Fibroblast of lung (primary cell): Measurements from ENCODE around the gene BPIFB3. TPM values are rescaled to one million over a fixed set of nuclear protein-coding genes. Genes with fewer than 3 reads are reported as not detected.
"Not testable (repeated sequence)": the region's sequence is repeated elsewhere in the genome, so short reads cannot be mapped to it uniquely, and the experiment has no call there.

Source experiments
- DNase-seq, 2 donors: peaks; one replicate each; pipeline versions ENCODE4 v3.0.0 to v3.0.0-alpha.2; 2010; ENCODE audit warnings: low read depth in 2 of 2
- H2AFZ ChIP-seq: 2 replicates; pipeline ENCODE4 v1.5.1; 2012; ENCODE audit warnings: low read length, control low read depth, inconsistent platforms
- H3K27ac ChIP-seq: 2 replicates; pipeline ENCODE4 v1.5.1; 2011; ENCODE audit warnings: low read length, control low read depth; ENCODE audit not compliant: insufficient read depth
- H3K27me3 ChIP-seq: 2 replicates; pipeline ENCODE4 v1.5.1; 2011; ENCODE audit warnings: mild to moderate bottlenecking, low read length; ENCODE audit not compliant: control insufficient read depth, insufficient read depth
- H3K36me3 ChIP-seq: 2 replicates; pipeline ENCODE4 v1.5.1; 2011; ENCODE audit warnings: low read length; ENCODE audit not compliant: control insufficient read depth, insufficient read depth
- H3K4me1 ChIP-seq: 2 replicates; pipeline ENCODE4 v1.5.1; 2011; ENCODE audit warnings: low read length; ENCODE audit not compliant: control insufficient read depth, insufficient read depth; ENCODE audit errors: extremely low read depth
- H3K4me2 ChIP-seq: 2 replicates; pipeline ENCODE4 v1.5.1; 2011; ENCODE audit warnings: low read length, control low read depth; ENCODE audit not compliant: insufficient read depth; ENCODE audit errors: extremely low read depth
- H3K4me3 ChIP-seq, 4 experiments: fragments of 200-600 bp in 1 of 4; sonication (generic) in 1 of 4; replicated peaks in 1 of 4; 2 replicates each; pipeline ENCODE4 v1.5.1; 2011 to 2016; ENCODE audit warnings: low read length in 4 of 4, low read depth in 3 of 4, mild to moderate bottlenecking in 3 of 4, control low read depth in 2 of 4, inconsistent platforms in 1 of 4, mixed read lengths in 1 of 4; ENCODE audit not compliant: insufficient read depth in 1 of 4; ENCODE audit errors: control extremely low read depth in 1 of 4
- H3K79me2 ChIP-seq: 2 replicates; pipeline ENCODE4 v1.5.1; 2012; ENCODE audit warnings: mild to moderate bottlenecking, low read length, inconsistent platforms; ENCODE audit not compliant: control insufficient read depth, insufficient read depth
- H3K9ac ChIP-seq: 2 replicates; pipeline ENCODE4 v1.5.1; 2011; ENCODE audit warnings: mild to moderate bottlenecking, low read length, control low read depth; ENCODE audit not compliant: insufficient read depth
- H3K9me3 ChIP-seq: 2 replicates; pipeline ENCODE4 v1.5.1; 2012; ENCODE audit warnings: low read depth, low read length; ENCODE audit not compliant: control insufficient read depth, insufficient read depth
- H4K20me1 ChIP-seq: 2 replicates; pipeline ENCODE4 v1.5.1; 2011; ENCODE audit warnings: low read length; ENCODE audit not compliant: control insufficient read depth, insufficient read depth; ENCODE audit errors: extremely low read depth
- EZH2 ChIP-seq: IDR thresholded peaks from 2 replicates; pipeline ENCODE4 v1.5.1; 2012; ENCODE audit warnings: low read length, control low read depth, mild to moderate bottlenecking; ENCODE audit errors: missing control alignments
- polyA plus RNA-seq, 2 donors: library from polyadenylated mRNA; depleted of rRNA in 1 of 2; stranded (reverse) in 1 of 2; unstranded in 1 of 2; fragments of >200 nt; gene quantifications; 2 replicates each; pipeline ENCODE4 v1.2.1, GENCODE V29; 2011 to 2012; ENCODE audit warnings: missing spikeins in 1 of 2
- total RNA-seq: library from RNA; depleted of rRNA; stranded (reverse); fragments of >200 nt; gene quantifications from 2 replicates; pipeline ENCODE4 v1.2.1, GENCODE V29; 2014
- TF ChIP-seq, protein P1 (sequence below), 2 donors: IDR thresholded peaks in 1 of 2; conservative IDR thresholded peaks in 1 of 2; 1 replicate in 1 of 2; 2 replicates in 1 of 2; pipeline ENCODE4 v1.5.1; 2011 to 2012; ENCODE audit warnings: low read length in 2 of 2, control low read depth in 1 of 2, inconsistent platforms in 1 of 2, low read depth in 1 of 2, mild to moderate bottlenecking in 1 of 2

The BPIFB3 gene
- total and polyA plus RNA-seq, 2 donors (not counting 1 experiment from before 2014, with no cell fraction given) = not detected

DNA sequence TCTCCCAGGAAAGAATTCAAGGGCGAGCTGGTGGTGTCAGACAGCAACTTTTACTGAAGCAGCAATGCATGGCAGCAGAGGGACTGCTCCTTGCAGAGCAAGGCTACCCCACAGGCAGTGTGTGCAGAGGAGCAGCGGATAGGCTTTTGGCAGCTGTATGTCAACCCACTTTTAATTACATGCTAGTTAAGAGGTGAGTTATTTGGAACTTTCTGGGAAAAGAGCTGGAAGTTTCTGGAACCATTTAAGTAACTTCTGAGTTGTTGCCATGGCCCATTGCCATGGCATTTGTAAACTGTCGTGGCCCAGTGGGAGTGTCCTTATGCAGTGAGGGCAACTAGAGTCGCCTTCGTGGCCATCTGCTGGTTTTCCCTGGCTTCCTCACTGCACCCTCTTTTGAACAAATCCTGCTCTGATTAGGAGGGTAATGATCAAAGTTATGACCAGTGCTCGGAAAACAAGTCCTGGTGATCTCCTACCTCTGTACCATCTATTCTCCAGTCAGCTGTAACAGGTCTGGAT is 59.7 kb downstream of the BPIFB3 start:
- H3K4me1 ChIP-seq = no peaks in the 10 kb centered on the region
- no peak overlapping the region for H3K27ac ChIP-seq
- H4K20me1 ChIP-seq = no peaks in the 10 kb centered on the region
- no peaks in the 10 kb centered on the region for H3K36me3 ChIP-seq
- no peak overlapping the region for H3K9ac ChIP-seq
- H3K4me3 ChIP-seq = no peak overlapping the region
- no peak for TF ChIP-seq EZH2
- TF ChIP-seq, protein P1, sequence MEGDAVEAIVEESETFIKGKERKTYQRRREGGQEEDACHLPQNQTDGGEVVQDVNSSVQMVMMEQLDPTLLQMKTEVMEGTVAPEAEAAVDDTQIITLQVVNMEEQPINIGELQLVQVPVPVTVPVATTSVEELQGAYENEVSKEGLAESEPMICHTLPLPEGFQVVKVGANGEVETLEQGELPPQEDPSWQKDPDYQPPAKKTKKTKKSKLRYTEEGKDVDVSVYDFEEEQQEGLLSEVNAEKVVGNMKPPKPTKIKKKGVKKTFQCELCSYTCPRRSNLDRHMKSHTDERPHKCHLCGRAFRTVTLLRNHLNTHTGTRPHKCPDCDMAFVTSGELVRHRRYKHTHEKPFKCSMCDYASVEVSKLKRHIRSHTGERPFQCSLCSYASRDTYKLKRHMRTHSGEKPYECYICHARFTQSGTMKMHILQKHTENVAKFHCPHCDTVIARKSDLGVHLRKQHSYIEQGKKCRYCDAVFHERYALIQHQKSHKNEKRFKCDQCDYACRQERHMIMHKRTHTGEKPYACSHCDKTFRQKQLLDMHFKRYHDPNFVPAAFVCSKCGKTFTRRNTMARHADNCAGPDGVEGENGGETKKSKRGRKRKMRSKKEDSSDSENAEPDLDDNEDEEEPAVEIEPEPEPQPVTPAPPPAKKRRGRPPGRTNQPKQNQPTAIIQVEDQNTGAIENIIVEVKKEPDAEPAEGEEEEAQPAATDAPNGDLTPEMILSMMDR (conservative IDR thresholded peaks at IDR 0.05 in 1 of 2, IDR thresholded peaks at IDR 0.05 in 1 of 2; ENCODE audit: low read depth in 1 of 2, low read length in 2 of 2) = no peak
- no peak overlapping the region for H3K4me2 ChIP-seq
- H3K27me3 ChIP-seq = no peaks in the 10 kb centered on the region
- H3K9me3 ChIP-seq = no peaks in the 10 kb centered on the region
- no peaks in the 10 kb centered on the region for H3K79me2 ChIP-seq
- no peak for DNase-seq
- no peak overlapping the region for H2AFZ ChIP-seq

DNA sequence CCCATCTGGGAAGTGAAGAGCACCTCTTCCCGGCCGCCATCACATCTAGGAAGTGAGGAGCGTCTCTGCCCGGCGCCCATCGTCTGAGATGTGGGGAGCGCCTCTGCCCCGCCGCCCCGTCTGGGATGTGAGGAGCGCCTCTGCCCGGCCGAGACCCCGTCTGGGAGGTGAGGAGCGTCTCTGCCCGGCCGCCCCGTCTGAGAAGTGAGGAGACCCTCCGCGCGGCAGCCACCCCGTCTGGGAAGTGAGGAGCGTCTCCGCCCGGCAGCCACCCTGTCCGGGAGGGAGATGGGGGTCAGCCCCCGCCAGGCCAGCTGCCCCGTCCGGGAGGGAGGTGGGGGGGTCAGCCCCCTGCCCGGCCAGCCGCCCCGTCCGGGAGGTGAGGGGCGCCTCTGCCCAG is 61.8 kb downstream of the BPIFB3 start:
- not testable (repeated sequence) for H3K9ac ChIP-seq, H3K79me2 ChIP-seq, DNase-seq, H3K36me3 ChIP-seq, H4K20me1 ChIP-seq, H3K27me3 ChIP-seq, H3K9me3 ChIP-seq, H3K4me2 ChIP-seq, H3K27ac ChIP-seq, H2AFZ ChIP-seq, H3K4me1 ChIP-seq, H3K4me3 ChIP-seq

DNA sequence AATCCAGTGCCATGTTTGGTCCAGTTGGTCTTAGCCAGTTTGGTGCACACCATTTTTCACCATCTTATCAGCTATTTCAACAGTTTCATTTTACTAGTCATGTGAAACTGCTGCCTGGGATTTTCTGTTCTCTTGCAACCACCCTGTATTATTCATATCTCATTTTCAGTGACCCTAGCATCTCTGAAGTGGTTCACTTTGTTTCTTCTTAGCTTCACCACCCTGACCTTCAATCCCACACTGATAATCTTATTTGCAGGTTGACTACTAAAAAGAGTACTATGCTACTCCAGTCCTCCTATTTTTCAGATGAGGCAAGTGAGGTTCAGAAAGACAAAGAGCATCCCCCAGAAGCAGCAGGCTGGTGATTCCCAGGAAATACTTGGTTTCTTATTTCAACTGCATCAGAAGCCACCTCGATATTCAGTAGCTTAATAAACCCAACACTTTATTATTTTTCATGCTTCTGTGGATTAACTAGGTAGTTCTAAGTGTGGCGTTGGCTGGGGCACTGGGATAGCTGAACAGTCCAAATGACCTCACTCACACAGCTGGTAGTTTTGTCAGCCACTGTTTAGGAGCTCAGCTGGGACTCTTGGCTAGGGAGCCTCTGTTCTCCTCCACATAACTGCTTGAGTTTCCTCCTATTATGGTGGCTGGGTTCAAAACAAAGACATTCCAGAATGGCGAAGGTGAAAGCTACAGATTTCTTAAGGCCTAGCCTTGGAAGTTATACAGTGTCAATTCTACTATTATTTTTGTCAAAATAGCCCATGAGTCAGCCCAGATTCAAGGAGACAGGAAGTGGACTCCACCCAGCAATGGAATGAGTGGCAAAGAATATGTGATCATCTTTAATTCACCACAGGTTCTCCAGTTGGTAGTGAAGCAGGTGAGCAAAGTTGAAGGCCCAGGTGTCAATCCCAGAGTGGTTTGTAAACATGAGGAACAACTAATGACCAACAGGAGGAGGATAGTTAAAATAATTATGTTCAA is 66.3 kb downstream of the BPIFB3 start:
- Histone ChIP-seq H3K4me2 (no peak overlapping the region), H3K27me3 (no peaks in the 10 kb centered on the region), H2AFZ (no peak overlapping the region), H3K9ac (no peak overlapping the region), H3K36me3 (no peaks in the 10 kb centered on the region), H3K4me3 (no peak overlapping the region), H4K20me1 (no peaks in the 10 kb centered on the region), H3K27ac (no peak overlapping the region), H3K79me2 (no peaks in the 10 kb centered on the region), H3K4me1 (no peaks in the 10 kb centered on the region), H3K9me3 (no peaks in the 10 kb centered on the region)
- no peak for TF ChIP-seq EZH2
- TF ChIP-seq, protein P1 (conservative IDR thresholded peaks at IDR 0.05 in 1 of 2, IDR thresholded peaks at IDR 0.05 in 1 of 2; ENCODE audit: low read depth in 1 of 2, low read length in 2 of 2) = no peak
- no peak for DNase-seq
